H9 (cell line): ENCODE results near the gene FAM227B. TPM values are rescaled to one million over a fixed set of nuclear protein-coding genes. Genes with fewer than 3 reads are reported as not detected.

Source experiments
- DNase-seq: peaks from one replicate; pipeline ENCODE4 v3.0.0-alpha.2; 2017
- H2AFZ ChIP-seq: one replicate; pipeline ENCODE4 v1.6.1; 2013; ENCODE audit warnings: mild to moderate bottlenecking, low read length, control low read depth, moderate library complexity
- H2AK5ac ChIP-seq: 2 replicates; pipeline ENCODE4 v1.6.1; 2013; ENCODE audit warnings: low read length, control low read depth, mixed read lengths; ENCODE audit not compliant: insufficient read length
- H2BK120ac ChIP-seq: one replicate; pipeline ENCODE4 v1.6.1; 2013; ENCODE audit warnings: low read depth, mild to moderate bottlenecking, low read length, control low read depth, inconsistent platforms; ENCODE audit not compliant: poor library complexity, severe bottlenecking
- H2BK12ac ChIP-seq: 2 replicates; pipeline ENCODE4 v1.6.1; 2013; ENCODE audit warnings: low read length, control low read depth, mixed read lengths, low read depth; ENCODE audit not compliant: insufficient read length
- H2BK15ac ChIP-seq: 2 replicates; pipeline ENCODE4 v1.6.1; 2013; ENCODE audit warnings: low read depth, low read length, control low read depth
- H2BK20ac ChIP-seq: one replicate; pipeline ENCODE4 v1.6.1; 2013; ENCODE audit warnings: low read depth, mild to moderate bottlenecking, low read length, control low read depth, inconsistent platforms; ENCODE audit not compliant: poor library complexity, severe bottlenecking
- H2BK5ac ChIP-seq: 2 replicates; pipeline ENCODE4 v1.6.1; 2013; ENCODE audit warnings: low read length, control low read depth, mixed read lengths; ENCODE audit not compliant: insufficient read length
- H3K14ac ChIP-seq: 2 replicates; pipeline ENCODE4 v1.6.1; 2013; ENCODE audit warnings: low read length, control low read depth; ENCODE audit not compliant: insufficient read depth
- H3K18ac ChIP-seq: 2 replicates; pipeline ENCODE4 v1.6.1; 2013; ENCODE audit warnings: low read depth, mild to moderate bottlenecking, mixed read lengths, low read length, control low read depth; ENCODE audit not compliant: insufficient read length
- H3K23ac ChIP-seq: 2 replicates; pipeline ENCODE4 v1.6.1; 2013; ENCODE audit warnings: low read length, control low read depth, mixed read lengths, low read depth; ENCODE audit not compliant: insufficient read length
- H3K23me2 ChIP-seq: 2 replicates; pipeline ENCODE4 v1.6.1; 2013; ENCODE audit warnings: low read depth, mild to moderate bottlenecking, mixed read lengths, low read length, control low read depth; ENCODE audit not compliant: insufficient read length, poor library complexity, severe bottlenecking
- H3K27ac ChIP-seq: 2 replicates; pipeline ENCODE4 v1.5.1; 2013; ENCODE audit warnings: low read length, control low read depth, mixed read lengths, low read depth; ENCODE audit not compliant: insufficient read length
- H3K27me3 ChIP-seq: 2 replicates; pipeline ENCODE4 v1.6.1; 2013; ENCODE audit warnings: low read length, control low read depth, inconsistent platforms; ENCODE audit not compliant: insufficient read depth
- H3K4ac ChIP-seq: 2 replicates; pipeline ENCODE4 v1.6.1; 2013; ENCODE audit warnings: low read depth, mild to moderate bottlenecking, control low read depth, inconsistent platforms, low read length, moderate library complexity
- H3K4me1 ChIP-seq: 2 replicates; pipeline ENCODE4 v1.6.1; 2013; ENCODE audit warnings: low read length, control low read depth, inconsistent platforms; ENCODE audit not compliant: insufficient read depth
- H3K4me2 ChIP-seq: 2 replicates; pipeline ENCODE4 v1.6.1; 2013; ENCODE audit warnings: low read length, control low read depth, mixed read lengths; ENCODE audit not compliant: insufficient read length, insufficient read depth
- H3K56ac ChIP-seq: 2 replicates; pipeline ENCODE4 v1.6.1; 2013; ENCODE audit warnings: low read depth, mild to moderate bottlenecking, mixed read lengths, low read length, control low read depth; ENCODE audit not compliant: insufficient read length
- H3K79me1 ChIP-seq: 2 replicates; pipeline ENCODE4 v1.6.1; 2013; ENCODE audit warnings: low read depth, mild to moderate bottlenecking, moderate library complexity, low read length, control low read depth, inconsistent platforms; ENCODE audit not compliant: insufficient read depth, poor library complexity, severe bottlenecking
- H3K79me2 ChIP-seq: 2 replicates; pipeline ENCODE4 v1.6.1; 2013; ENCODE audit warnings: low read length, control low read depth, inconsistent platforms; ENCODE audit not compliant: insufficient read depth
- H3K9ac ChIP-seq: 2 replicates; pipeline ENCODE4 v1.6.1; 2013; ENCODE audit warnings: low read length, control low read depth, mixed read lengths; ENCODE audit not compliant: insufficient read length; ENCODE audit errors: extremely low read depth
- H3K9me3 ChIP-seq: one replicate; pipeline ENCODE4 v1.6.1; 2013; ENCODE audit warnings: low read depth, low read length, inconsistent platforms; ENCODE audit not compliant: control insufficient read depth
- H3T11ph ChIP-seq: one replicate; pipeline ENCODE4 v1.6.1; 2013; ENCODE audit warnings: mild to moderate bottlenecking, low read length, control low read depth, inconsistent platforms
- H4K20me1 ChIP-seq: one replicate; pipeline ENCODE4 v1.6.1; 2013; ENCODE audit not compliant: control insufficient read depth, insufficient read length, insufficient read depth
- H4K5ac ChIP-seq: 2 replicates; pipeline ENCODE4 v1.6.1; 2013; ENCODE audit warnings: low read depth, mild to moderate bottlenecking, mixed read lengths, low read length, control low read depth; ENCODE audit not compliant: insufficient read length
- H4K8ac ChIP-seq: replicated peaks from 2 replicates; pipeline ENCODE4 v1.6.1; 2013; ENCODE audit warnings: low read length, control low read depth, mixed read lengths, low read depth; ENCODE audit not compliant: insufficient read length
- H4K91ac ChIP-seq: 2 replicates; pipeline ENCODE4 v1.6.1; 2013; ENCODE audit warnings: low read depth, mild to moderate bottlenecking, moderate library complexity, mixed read lengths, low read length, control low read depth; ENCODE audit not compliant: insufficient read length
- H3K27ac Mint-ChIP-seq, 3 experiments: 2 replicates in 2 of 3; 3 replicates in 1 of 3; pipeline ENCODE4 v1.8.0; 2020 to 2021; ENCODE audit warnings: mixed read lengths in 3 of 3, mild to moderate bottlenecking in 1 of 3, moderate library complexity in 1 of 3
- H3K27me3 Mint-ChIP-seq: 2 replicates; pipeline ENCODE4 v1.8.0; 2021; ENCODE audit warnings: low read depth, mild to moderate bottlenecking, moderate library complexity, mixed read lengths
- H3K36me3 Mint-ChIP-seq, 3 experiments: 2 replicates in 2 of 3; 3 replicates in 1 of 3; pipeline ENCODE4 v1.8.0; 2020 to 2021; ENCODE audit warnings: low read depth in 3 of 3, mixed read lengths in 3 of 3; ENCODE audit not compliant: insufficient read depth in 1 of 3
- H3K4me1 Mint-ChIP-seq, 2 experiments: 2 replicates each; pipeline ENCODE4 v1.8.0; 2020; ENCODE audit warnings: mixed read lengths in 2 of 2
- H3K4me3 Mint-ChIP-seq, 2 experiments: 2 replicates in 1 of 2; 3 replicates in 1 of 2; pipeline ENCODE4 v1.8.0; 2020 to 2021; ENCODE audit warnings: mild to moderate bottlenecking in 2 of 2, mixed read lengths in 2 of 2, moderate library complexity in 1 of 2
- H3K9me3 Mint-ChIP-seq, 2 experiments: 2 replicates in 1 of 2; 3 replicates in 1 of 2; pipeline ENCODE4 v1.8.0; 2020; ENCODE audit warnings: mild to moderate bottlenecking in 2 of 2, mixed read lengths in 2 of 2, moderate library complexity in 1 of 2
- CTCF ChIP-seq: fragments of 200-600 bp; sonication (generic); conservative IDR thresholded peaks from 3 replicates; pipeline ENCODE4 v1.8.0; 2021; ENCODE audit warnings: antibody characterized with exemption, mild to moderate bottlenecking
- WGBS: extraction: QIAGEN DNeasy Blood & Tissue Kit; methylation state at CpG from one replicate; pipeline ENCODE4 v1.1.7; 2013; ENCODE audit warnings: missing lambda C conversion rate, low lambda C conversion rate, mixed read lengths; ENCODE audit not compliant: insufficient read length; ENCODE audit errors: extremely low coverage; 5-methylcytosine and 5-hydroxymethylcytosine counted together
- total RNA-seq: library from RNA; stranded (reverse); gene quantifications from 2 replicates; pipeline ENCODE4 v1.2.1, GENCODE V29; 2021

Gene FAM227B
- total RNA-seq, 1 experiment from 2014 or later, result 5.5 TPM

DNA sequence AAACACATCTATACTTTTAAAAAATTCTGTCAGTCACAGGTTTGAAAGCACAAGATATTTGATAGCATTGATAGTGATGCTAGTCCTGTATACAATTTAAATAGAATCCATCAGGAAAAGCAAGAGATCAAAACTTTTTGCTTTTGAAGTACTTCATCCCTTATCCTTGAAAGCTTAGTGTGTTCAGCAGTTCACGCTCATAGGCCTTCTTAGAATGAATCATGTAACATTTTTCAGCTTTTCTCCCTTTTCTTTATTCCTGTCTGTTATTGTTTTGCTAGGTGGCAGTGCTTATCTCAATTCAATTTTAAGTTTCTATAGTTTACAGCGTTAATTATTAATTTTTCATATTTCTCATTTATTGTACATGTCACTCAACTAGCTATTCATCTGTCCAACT, 128.5 kb downstream of the FAM227B start:
- H2BK20ac ChIP-seq, result no peak overlapping the region

More for the DNA sequence above, 128.5 kb downstream of the FAM227B start:
- Mint-ChIP-seq H3K27me3 (no peaks in the 10 kb centered on the region), H3K4me1 (peaks cover 0 to 3% of the 10 kb centered on the region in 2 experiments; a peak in 2 of 4 replicates), H3K27ac (no peak overlapping the region), H3K36me3 (no peaks in the 10 kb centered on the region), H3K9me3 (no peaks in the 10 kb centered on the region), H3K4me3 (no peak overlapping the region)
- H3K23me2 ChIP-seq, result no peaks in the 10 kb centered on the region
- no peaks in the 10 kb centered on the region for H3K79me1 ChIP-seq
- H3K56ac ChIP-seq, result no peak overlapping the region
- no peaks in the 10 kb centered on the region for H3K79me2 ChIP-seq
- no peak overlapping the region for H4K8ac ChIP-seq
- no CpG with 5 or more reads among the region's 2 CpGs for WGBS
- no peak overlapping the region for H3K4me2 ChIP-seq
- H3K9me3 ChIP-seq, result no peaks in the 10 kb centered on the region
- H2BK12ac ChIP-seq, result no peak overlapping the region
- H3K14ac ChIP-seq, result no peak overlapping the region
- no peak overlapping the region for H2BK15ac ChIP-seq
- H3K18ac ChIP-seq, result no peak overlapping the region
- no peak overlapping the region for H3K4ac ChIP-seq
- H3K9ac ChIP-seq, result no peak overlapping the region
- no peak overlapping the region for H2BK5ac ChIP-seq
- H3K23ac ChIP-seq, result no peak overlapping the region
- no peak overlapping the region for H3T11ph ChIP-seq
- no peak overlapping the region for H3K27ac ChIP-seq
- no peak overlapping the region for H2AFZ ChIP-seq
- H4K5ac ChIP-seq, result no peak overlapping the region
- H3K27me3 ChIP-seq, result no peaks in the 10 kb centered on the region
- no peak overlapping the region for H2AK5ac ChIP-seq
- no peak overlapping the region for H4K91ac ChIP-seq
- no peaks in the 10 kb centered on the region for H4K20me1 ChIP-seq
- H3K4me1 ChIP-seq, result no peaks in the 10 kb centered on the region
- no peak overlapping the region for H2BK120ac ChIP-seq
- TF ChIP-seq CTCF, result no peak
- DNase-seq, result no peak
